Right renal pelvis (tissue), 4 donors: Measurements from ENCODE around the gene TUFM. TPM values are rescaled to one million over a fixed set of nuclear protein-coding genes. Genes with fewer than 3 reads are reported as not detected.
"Not testable (repeated sequence)": the region's sequence is repeated elsewhere in the genome, so short reads cannot be mapped to it uniquely, and the experiment has no call there.

Experiments used
- DNase-seq, 4 donors: peaks; one replicate each; pipeline ENCODE4 v3.0.0-alpha.2; 2013; ENCODE audit warnings: low read depth in 4 of 4, low spot score in 3 of 4, missing footprints in 1 of 4
- polyA plus RNA-seq, 4 donors: library from polyadenylated mRNA; unstranded; fragments of 120-200 nt; gene quantifications; one replicate each; pipeline ENCODE4 v1.2.1, GENCODE V29; 2013; ENCODE audit not compliant: insufficient read length in 4 of 4

TUFM gene
- polyA plus RNA-seq = 100 to 1,000 TPM; 201 to 235 (median 207) TPM

DNA sequence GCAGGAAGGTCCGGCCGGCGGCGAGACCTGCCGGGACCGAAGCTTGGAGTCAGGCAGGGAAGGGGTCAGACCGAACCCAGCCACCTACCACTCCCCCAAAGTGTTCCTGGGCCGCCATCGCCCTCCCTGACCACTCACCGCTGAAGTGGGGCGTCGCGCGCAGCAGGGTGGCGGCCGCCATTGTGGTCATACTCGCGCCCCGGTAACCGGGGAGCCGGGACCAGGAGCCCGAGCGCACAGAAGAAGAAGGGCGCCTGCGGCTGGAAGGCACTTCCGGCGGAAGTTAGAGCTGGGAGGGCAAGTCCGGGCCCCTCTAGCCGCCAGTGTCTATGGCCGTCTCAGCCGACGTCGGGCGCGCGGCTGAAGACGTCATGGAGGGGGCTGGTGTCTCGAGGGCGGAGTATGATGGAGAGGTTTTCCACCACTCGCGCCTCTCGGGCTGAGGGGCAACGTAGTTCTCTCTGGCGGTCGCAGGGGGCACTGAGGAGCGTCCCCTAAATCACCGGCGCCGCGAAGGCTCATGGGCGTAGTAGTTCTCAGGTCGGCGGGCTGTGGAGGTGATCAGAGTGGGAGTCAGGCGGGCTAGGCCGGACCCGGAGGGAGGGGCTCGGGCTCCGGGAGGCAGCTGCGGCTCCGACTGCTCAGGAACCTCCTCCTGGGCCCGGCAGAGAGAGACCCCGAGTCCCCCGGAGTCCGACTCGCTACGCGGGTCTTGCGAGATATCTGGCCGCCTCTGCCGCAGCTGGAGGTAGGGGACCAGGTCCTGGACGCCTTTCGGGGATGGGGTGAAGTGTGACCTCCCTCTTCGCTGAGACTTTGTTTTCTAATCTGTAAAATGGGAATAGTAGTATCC lies at the start of gene TUFM:
Gene TUFM, minus strand, starts transcription at position 269 of the 853 bp plus-strand sequence. Its CDS starts 79 bp downstream, at position 190.
- peak; percentile 95 to 97 (median 96) for DNase-seq

GRCh38 chr16:28895609-28896008 lies 49.5 kb upstream of the TUFM start:
- no peak for DNase-seq

GRCh38 chr16:28893291-28893690 lies 47.1 kb upstream of the TUFM start:
- no peak for DNase-seq

GRCh38 chr16:28891964-28892890 lies 46.1 kb upstream of the TUFM start:
- DNase-seq = no peak

DNA sequence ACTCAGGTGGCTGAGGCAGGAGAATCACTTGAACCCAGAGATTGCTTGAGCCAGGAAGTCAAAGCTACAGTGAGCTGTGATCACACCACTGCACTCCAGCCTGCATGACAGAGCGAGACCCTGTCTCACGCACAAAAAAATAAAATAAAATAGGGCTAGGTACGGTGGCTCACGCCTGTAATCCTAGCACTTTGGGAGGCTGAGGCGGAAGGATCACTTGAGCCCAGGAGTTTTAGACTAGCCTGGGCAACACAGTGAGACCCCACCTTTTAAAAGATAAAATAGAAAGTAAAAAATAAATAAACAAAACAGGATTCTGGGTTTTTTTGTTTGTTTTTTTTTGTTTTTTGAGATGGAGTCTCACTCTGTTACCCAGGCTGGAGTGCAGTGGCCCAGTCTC lies 44.2 kb upstream of the TUFM start:
- DNase-seq = not testable (repeated sequence)

DNA sequence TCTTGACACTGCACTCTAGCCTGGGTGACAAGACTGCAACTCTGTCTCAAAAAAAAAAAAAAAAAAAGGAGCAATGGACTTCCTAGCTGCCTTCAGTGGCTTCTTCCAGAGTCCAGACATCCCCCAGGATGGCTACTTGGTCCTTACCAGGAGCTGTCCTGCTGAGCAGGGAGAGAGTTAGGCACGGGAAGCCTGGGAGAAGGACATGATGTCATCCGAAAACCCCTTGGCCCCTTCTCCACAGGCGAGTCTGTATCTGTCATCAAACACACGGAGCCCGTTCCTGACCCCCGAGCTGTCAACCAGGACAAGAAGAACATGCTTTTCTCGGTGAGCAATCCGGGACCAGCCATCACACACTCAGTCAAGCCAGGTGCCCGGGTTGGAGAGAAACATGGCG lies 40.8 kb upstream of the TUFM start:
- DNase-seq = no peak

- DNase-seq = no peak
These were observed 37.9 kb upstream of the TUFM start for GRCh38 chr16:28884045-28884444.

GRCh38 chr16:28883221-28883996 lies 37.3 kb upstream of the TUFM start:
- DNase-seq = no peak

DNA sequence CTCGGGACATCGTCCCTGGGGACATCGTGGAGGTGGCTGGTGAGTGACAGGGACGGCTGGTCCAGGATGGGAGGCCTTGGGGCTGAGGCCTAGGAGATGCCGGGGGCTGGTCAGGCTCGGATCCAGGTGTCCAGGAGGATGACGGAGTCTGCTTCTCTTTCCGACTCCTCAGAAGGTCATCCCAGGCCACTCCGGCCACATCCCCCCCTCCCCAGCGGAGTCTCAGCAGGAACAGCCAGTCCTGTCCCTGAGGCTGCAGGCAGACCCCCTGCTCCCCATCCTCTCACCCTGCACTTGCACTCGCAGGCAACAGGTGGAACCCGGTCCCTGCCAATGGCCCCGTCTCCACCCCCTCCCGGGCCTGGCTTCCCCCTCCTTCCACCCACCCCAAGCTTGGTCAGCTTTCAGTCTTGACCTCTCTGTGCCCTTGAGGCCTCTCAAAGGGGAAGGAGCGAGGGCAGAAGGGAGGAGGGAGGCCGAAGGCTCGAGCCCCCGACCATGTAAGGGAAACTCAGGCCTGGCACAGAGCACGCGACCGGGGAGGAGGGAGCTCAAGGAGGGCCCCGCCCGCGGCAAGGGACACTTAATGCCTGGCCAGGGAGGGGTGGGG lies 36.5 kb upstream of the TUFM start:
- no peak for DNase-seq

GRCh38 chr16:28881565-28881964 lies 35.4 kb upstream of the TUFM start:
- DNase-seq = not testable (repeated sequence)

DNA sequence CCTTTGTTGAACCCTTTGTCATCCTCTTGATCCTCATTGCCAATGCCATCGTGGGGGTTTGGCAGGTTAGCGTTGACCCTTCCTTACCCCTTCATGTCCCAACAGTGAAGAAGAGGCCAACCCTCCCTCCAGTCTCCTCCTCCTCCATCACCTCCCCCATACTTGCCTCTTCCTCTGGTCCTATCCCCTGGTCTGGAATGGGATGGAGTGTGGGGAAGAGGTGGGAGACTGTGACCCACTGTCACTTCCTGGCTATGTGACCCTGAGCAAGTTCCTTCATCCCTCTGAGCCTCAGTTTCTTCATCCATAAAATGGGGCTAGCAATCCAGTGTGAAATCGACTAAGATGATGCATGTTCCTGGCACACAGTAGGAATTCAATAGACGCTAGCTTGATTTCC lies 34.8 kb upstream of the TUFM start:
- DNase-seq = no peak

DNA sequence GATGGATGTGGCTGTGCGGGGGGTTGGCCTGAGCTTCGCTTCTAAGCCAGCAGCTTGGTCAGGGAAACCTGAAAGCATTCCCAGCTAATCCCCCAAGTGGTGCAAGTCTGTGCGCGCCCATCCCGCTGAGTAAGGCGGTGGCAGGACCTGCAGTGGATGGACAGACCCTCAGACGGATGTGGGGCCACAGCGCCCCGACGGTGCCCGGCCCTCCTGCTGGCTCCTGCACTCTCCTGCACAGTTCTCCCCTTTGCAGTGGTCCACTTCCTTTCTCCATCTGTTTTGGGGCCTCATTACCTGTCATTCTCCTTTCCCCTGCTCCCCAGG lies 34.4 kb upstream of the TUFM start:
- DNase-seq = no peak

GRCh38 chr16:28879841-28880588 lies 33.9 kb upstream of the TUFM start:
- peak; percentile 67 to 75 (median 74) for DNase-seq

DNA sequence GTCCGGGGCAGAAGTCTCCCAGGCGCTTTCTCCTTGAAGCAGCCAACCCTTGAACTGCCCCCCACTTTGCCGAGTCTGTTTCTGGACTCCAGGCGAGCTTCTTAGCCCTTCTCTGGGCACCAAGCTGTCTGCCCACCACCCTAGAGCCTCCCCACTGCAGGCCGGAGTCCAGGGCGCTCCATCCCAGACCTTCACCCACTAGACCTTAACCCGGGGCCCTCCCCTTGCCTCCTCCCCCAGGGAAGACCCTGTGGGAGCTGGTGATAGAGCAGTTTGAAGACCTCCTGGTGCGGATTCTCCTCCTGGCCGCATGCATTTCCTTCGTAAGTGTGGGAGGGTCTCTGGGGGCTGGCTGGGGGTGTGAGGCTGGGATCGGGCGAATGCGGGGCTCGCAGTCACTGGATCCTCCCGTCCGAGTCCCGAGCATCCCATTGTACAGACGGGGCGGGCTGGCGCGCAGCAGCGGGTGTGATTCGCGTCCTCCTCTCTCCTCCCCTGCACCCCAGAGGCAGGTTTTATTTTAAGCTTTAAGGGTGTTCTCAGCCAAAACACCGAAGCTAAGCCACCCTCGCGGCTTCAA lies 33.2 kb upstream of the TUFM start:
- DNase-seq = no peak

DNA sequence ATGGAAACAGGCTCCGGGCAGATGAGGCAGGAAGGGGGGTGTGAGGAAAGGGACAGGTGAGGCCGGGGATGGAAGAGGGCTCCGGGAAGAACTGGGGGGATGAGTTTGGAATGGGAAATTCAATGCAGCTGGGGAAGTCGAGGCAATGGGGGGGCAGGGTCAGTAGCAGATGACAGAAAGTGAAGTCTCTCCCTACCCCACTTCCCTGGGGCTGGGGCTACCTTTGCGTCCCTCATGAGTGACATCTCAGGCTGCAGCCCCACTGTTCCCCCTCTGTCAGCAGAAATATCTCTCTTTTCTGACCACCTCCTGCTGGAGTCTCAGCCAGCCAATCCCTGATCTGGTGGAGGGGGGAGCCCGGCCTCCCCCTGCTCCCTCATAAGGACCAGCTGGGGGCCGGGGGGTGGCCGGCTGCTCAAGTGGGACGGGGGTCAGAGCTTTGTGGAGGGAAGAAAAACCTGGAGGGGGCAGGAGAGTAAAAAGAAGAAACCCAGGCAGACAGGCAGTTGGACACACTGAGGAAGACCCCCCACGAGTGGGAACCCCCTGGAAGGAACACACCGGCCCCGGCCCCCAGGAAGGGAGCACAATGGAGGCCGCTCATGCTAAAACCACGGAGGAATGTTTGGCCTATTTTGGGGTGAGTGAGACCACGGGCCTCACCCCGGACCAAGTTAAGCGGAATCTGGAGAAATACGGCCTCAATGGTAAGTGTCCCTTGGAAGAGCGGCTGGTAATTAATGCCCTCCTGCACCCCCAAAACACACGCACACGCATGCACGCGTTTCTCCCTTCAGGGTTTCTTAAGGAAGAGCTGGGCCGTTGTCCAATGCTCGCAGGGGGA lies 32.2 kb upstream of the TUFM start, which contains the start of gene ATP2A1:
Gene ATP2A1, plus strand, starts transcription at position 406 of the 844 bp plus-strand sequence. Its CDS starts 184 bp downstream, at position 590.
- DNase-seq = no peak

DNA sequence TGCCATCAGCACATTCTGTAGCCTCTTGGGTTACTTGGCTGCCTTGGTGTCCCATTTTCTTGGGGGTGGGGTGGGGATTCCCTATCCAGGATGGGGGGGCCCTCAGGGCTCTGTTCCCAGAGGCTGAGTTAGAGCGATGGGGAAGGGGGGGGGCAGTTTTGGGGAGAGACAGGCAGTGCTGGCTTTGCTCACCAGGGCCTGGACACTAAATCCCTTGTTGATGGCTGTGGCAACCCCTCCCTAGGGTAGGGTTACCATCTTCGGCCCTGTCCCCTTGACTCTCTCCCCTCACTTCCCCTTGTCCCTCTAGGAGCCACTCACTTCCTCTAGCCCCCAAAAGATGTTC lies 31.5 kb upstream of the TUFM start:
- DNase-seq = no peak

GRCh38 chr16:28876973-28877654 lies 31.0 kb upstream of the TUFM start:
- DNase-seq = no peak
